GM12878 (cell line): ENCODE results near the gene S100A9. TPM values are rescaled to one million over a fixed set of nuclear protein-coding genes. Genes with fewer than 3 reads are reported as not detected.

Source experiments
- CBX3 ChIP-seq: fragments of 200-600 bp; sonication (generic); IDR thresholded peaks from 2 replicates; pipeline ENCODE4 v1.6.1; 2016; ENCODE audit warnings: low read depth, borderline replicate concordance
- CBX5 ChIP-seq: sonication (generic); IDR thresholded peaks from 2 replicates; pipeline ENCODE4 v1.6.1; 2016; ENCODE audit warnings: low read depth, moderate library complexity, mild to moderate bottlenecking, inconsistent platforms
- ESRRA ChIP-seq: IDR thresholded peaks from 2 replicates; pipeline ENCODE4 v1.6.1; 2012; ENCODE audit warnings: mild to moderate bottlenecking, low read length, improper control_type of control experiment
- MEF2A ChIP-seq: IDR thresholded peaks from 2 replicates; pipeline ENCODE4 v1.6.1; 2011; ENCODE audit warnings: low read depth, mild to moderate bottlenecking, low read length, moderate library complexity; ENCODE audit not compliant: insufficient read depth
- POLR2AphosphoS5 ChIP-seq: IDR thresholded peaks from 2 replicates; pipeline ENCODE4 v1.6.1; 2011; ENCODE audit warnings: mild to moderate bottlenecking, low read length, inconsistent platforms
- RCOR1 ChIP-seq: conservative IDR thresholded peaks from 2 replicates; pipeline ENCODE4 v1.6.1; 2012; ENCODE audit warnings: low read depth, low read length, improper control_type of control experiment
- STAT1 ChIP-seq: fragments of 450-650 bp; conservative IDR thresholded peaks from 2 replicates; pipeline ENCODE4 v1.6.1; 2014; ENCODE audit warnings: antibody characterized with exemption, mild to moderate bottlenecking
- YBX1 ChIP-seq: fragments of 450-650 bp; IDR thresholded peaks from 2 replicates; pipeline ENCODE4 v1.6.1; 2016; ENCODE audit warnings: antibody characterized with exemption
- YY1 ChIP-seq: IDR thresholded peaks from 2 replicates; pipeline ENCODE4 v1.6.1; 2011; ENCODE audit warnings: low read depth, mild to moderate bottlenecking, low read length
- polyA plus RNA-seq, 11 experiments: library from polyadenylated mRNA; depleted of rRNA in 4 of 11; unstranded in 6 of 11; stranded (reverse) in 5 of 11; fragments of >200 nt; fragmentation: Nextera tagmentation in 4 of 11; fragmentation: Illumina TruSeq in 1 of 11; extraction: Ambion mirVana in 4 of 11; extraction: Trizol in 1 of 11; gene quantifications; 1 replicate in 1 of 11; 2 replicates in 10 of 11; pipeline versions ENCODE4 v1.2.1 to v1.2.3, GENCODE V29; 2011 to 2016; ENCODE audit warnings: inconsistent platforms in 2 of 11, missing spikeins in 2 of 11, low read depth in 1 of 11
- total RNA-seq, 4 experiments: library from RNA; depleted of rRNA in 3 of 4; stranded (reverse); fragments of >200 nt in 3 of 4; fragmentation: Illumina TruSeq in 1 of 4; extraction: Trizol in 1 of 4; gene quantifications; 2 replicates each; pipeline versions ENCODE4 v1.2.1 to v1.2.3, GENCODE V29; 2013 to 2021
- TF ChIP-seq, protein P1 (sequence below): IDR thresholded peaks from 2 replicates; pipeline ENCODE4 v1.6.1; 2012; ENCODE audit warnings: low read depth, low read length, improper control_type of control experiment
- TF ChIP-seq, protein P2 (sequence below): fragments of 450-650 bp; IDR thresholded peaks from 2 replicates; pipeline ENCODE4 v1.6.1; 2017; ENCODE audit warnings: low read depth, mild to moderate bottlenecking, moderate library complexity
- TF ChIP-seq, protein P3 (sequence below): IDR thresholded peaks from 2 replicates; pipeline ENCODE4 v1.6.1; 2012; ENCODE audit warnings: low read depth, low read length, improper control_type of control experiment
- TF ChIP-seq, protein P4 (sequence below): fragments of 450-650 bp; IDR thresholded peaks from 2 replicates; pipeline ENCODE4 v1.6.1; 2017; ENCODE audit warnings: mild to moderate bottlenecking, moderate library complexity

The S100A9 gene
- total and polyA plus RNA-seq, 10 of the 15 experiments (the other 5 are each of a cell fraction or from before 2014, with no cell fraction given), result 0.22 to 1.7 (median 0.49) TPM; not detected in 3

DNA sequence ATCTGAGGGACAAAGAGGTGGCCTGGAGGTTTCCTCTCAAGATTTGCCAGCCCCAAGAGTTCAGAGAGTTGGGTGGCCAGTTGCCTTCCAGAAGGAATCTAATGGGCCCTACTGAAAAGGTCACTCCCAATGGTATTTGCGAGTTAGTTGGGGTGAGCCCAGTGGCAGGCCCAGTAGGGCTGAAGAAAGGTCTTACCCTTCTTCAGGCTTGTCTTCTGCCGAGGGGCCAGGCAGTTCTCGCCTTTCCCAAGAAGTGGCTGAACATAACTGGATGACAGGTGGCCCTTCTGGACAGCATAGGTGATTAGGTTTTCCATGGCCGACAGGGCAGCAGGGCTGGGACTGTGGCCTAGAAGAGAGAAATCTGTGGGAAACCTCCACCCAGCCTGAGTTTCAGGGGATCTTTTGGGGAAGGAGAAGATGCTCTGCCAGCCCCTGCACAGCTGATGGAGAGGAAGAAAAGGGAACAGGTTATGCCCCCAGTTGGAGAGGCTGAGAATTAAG is 16.2 kb upstream of the S100A9 start (continued):
- TF ChIP-seq, protein P1, sequence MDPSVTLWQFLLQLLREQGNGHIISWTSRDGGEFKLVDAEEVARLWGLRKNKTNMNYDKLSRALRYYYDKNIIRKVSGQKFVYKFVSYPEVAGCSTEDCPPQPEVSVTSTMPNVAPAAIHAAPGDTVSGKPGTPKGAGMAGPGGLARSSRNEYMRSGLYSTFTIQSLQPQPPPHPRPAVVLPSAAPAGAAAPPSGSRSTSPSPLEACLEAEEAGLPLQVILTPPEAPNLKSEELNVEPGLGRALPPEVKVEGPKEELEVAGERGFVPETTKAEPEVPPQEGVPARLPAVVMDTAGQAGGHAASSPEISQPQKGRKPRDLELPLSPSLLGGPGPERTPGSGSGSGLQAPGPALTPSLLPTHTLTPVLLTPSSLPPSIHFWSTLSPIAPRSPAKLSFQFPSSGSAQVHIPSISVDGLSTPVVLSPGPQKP, result no peak
- TF ChIP-seq, protein P2, sequence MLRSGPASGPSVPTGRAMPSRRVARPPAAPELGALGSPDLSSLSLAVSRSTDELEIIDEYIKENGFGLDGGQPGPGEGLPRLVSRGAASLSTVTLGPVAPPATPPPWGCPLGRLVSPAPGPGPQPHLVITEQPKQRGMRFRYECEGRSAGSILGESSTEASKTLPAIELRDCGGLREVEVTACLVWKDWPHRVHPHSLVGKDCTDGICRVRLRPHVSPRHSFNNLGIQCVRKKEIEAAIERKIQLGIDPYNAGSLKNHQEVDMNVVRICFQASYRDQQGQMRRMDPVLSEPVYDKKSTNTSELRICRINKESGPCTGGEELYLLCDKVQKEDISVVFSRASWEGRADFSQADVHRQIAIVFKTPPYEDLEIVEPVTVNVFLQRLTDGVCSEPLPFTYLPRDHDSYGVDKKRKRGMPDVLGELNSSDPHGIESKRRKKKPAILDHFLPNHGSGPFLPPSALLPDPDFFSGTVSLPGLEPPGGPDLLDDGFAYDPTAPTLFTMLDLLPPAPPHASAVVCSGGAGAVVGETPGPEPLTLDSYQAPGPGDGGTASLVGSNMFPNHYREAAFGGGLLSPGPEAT, result no peak
- TF ChIP-seq POLR2AphosphoS5, result no peak
- TF ChIP-seq CBX5, result no peak
- TF ChIP-seq YY1, result no peak
- TF ChIP-seq STAT1, result no peak
- TF ChIP-seq, protein P3, sequence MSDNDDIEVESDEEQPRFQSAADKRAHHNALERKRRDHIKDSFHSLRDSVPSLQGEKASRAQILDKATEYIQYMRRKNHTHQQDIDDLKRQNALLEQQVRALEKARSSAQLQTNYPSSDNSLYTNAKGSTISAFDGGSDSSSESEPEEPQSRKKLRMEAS, result no peak
- no peak for TF ChIP-seq CBX3
- TF ChIP-seq, protein P4, sequence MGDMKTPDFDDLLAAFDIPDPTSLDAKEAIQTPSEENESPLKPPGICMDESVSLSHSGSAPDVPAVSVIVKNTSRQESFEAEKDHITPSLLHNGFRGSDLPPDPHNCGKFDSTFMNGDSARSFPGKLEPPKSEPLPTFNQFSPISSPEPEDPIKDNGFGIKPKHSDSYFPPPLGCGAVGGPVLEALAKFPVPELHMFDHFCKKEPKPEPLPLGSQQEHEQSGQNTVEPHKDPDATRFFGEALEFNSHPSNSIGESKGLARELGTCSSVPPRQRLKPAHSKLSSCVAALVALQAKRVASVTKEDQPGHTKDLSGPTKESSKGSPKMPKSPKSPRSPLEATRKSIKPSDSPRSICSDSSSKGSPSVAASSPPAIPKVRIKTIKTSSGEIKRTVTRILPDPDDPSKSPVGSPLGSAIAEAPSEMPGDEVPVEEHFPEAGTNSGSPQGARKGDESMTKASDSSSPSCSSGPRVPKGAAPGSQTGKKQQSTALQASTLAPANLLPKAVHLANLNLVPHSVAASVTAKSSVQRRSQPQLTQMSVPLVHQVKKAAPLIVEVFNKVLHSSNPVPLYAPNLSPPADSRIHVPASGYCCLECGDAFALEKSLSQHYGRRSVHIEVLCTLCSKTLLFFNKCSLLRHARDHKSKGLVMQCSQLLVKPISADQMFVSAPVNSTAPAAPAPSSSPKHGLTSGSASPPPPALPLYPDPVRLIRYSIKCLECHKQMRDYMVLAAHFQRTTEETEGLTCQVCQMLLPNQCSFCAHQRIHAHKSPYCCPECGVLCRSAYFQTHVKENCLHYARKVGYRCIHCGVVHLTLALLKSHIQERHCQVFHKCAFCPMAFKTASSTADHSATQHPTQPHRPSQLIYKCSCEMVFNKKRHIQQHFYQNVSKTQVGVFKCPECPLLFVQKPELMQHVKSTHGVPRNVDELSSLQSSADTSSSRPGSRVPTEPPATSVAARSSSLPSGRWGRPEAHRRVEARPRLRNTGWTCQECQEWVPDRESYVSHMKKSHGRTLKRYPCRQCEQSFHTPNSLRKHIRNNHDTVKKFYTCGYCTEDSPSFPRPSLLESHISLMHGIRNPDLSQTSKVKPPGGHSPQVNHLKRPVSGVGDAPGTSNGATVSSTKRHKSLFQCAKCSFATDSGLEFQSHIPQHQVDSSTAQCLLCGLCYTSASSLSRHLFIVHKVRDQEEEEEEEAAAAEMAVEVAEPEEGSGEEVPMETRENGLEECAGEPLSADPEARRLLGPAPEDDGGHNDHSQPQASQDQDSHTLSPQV, result no peak
- no peak for TF ChIP-seq YBX1
- no peak for TF ChIP-seq MEF2A
- no peak for TF ChIP-seq RCOR1
- TF ChIP-seq ESRRA, result no peak
